Measurements from ENCODE around the gene DDR2.

Gene DDR2

GRCh38 chr1:162631546-162632191 lies 595 bp upstream of the DDR2 start:
- Histone ChIP-seq H3K4me1 (ENCODE audit: control insufficient read depth, low read depth, low read length) (peaks cover 13% of the 10 kb centered on the region), H3K27me3 (ENCODE audit: control insufficient read depth, insufficient read depth, low read length) (no peaks in the 10 kb centered on the region), H3K36me3 (ENCODE audit: control insufficient read depth, low read depth, low read length) (no peaks in the 10 kb centered on the region), H3K4me3 (ENCODE audit: low read length) (no peak overlapping the region), H3K9ac (ENCODE audit: low read length) (no peak overlapping the region), H3K9me3 (ENCODE audit: control insufficient read depth, low read depth, low read length) (no peaks in the 10 kb centered on the region), H3K27ac (ENCODE audit: low read length) (no peak overlapping the region)

GRCh38 chr1:162632698-162633080 lies 425 bp downstream of the DDR2 start:
- no peak overlapping the region for H3K4me3 ChIP-seq (ENCODE audit: low read length)
- H3K36me3 ChIP-seq (ENCODE audit: control insufficient read depth, low read depth, low read length), result no peaks in the 10 kb centered on the region
- H3K9me3 ChIP-seq (ENCODE audit: control insufficient read depth, low read depth, low read length), result no peaks in the 10 kb centered on the region
- H3K9ac ChIP-seq (ENCODE audit: low read length), result no peak overlapping the region
- peaks cover 13% of the 10 kb centered on the region for H3K4me1 ChIP-seq (ENCODE audit: control insufficient read depth, low read depth, low read length)
- no peaks in the 10 kb centered on the region for H3K27me3 ChIP-seq (ENCODE audit: control insufficient read depth, insufficient read depth, low read length)
- H3K27ac ChIP-seq (ENCODE audit: low read length), result no peak overlapping the region

GRCh38 chr1:162633081-162633762 lies 958 bp downstream of the DDR2 start:
- no peaks in the 10 kb centered on the region for H3K27me3 ChIP-seq (ENCODE audit: control insufficient read depth, insufficient read depth, low read length)
- no peak overlapping the region for H3K9ac ChIP-seq (ENCODE audit: low read length)
- H3K9me3 ChIP-seq (ENCODE audit: control insufficient read depth, low read depth, low read length), result no peaks in the 10 kb centered on the region
- no peak overlapping the region for H3K4me3 ChIP-seq (ENCODE audit: low read length)
- no peaks in the 10 kb centered on the region for H3K36me3 ChIP-seq (ENCODE audit: control insufficient read depth, low read depth, low read length)
- peaks cover 13% of the 10 kb centered on the region for H3K4me1 ChIP-seq (ENCODE audit: control insufficient read depth, low read depth, low read length)
- H3K27ac ChIP-seq (ENCODE audit: low read length), result no peak overlapping the region

- Histone ChIP-seq H3K4me1 (ENCODE audit: control insufficient read depth, low read depth, low read length) (peaks cover 13% of the 10 kb centered on the region), H3K27ac (ENCODE audit: low read length) (no peak overlapping the region), H3K4me3 (ENCODE audit: low read length) (no peak overlapping the region), H3K36me3 (ENCODE audit: control insufficient read depth, low read depth, low read length) (no peaks in the 10 kb centered on the region), H3K27me3 (ENCODE audit: control insufficient read depth, insufficient read depth, low read length) (no peaks in the 10 kb centered on the region), H3K9ac (ENCODE audit: low read length) (no peak overlapping the region), H3K9me3 (ENCODE audit: control insufficient read depth, low read depth, low read length) (no peaks in the 10 kb centered on the region)
Measured at GRCh38 chr1:162635418-162635817, 3.2 kb downstream of the DDR2 start.

GRCh38 chr1:162639718-162640117 lies 7.5 kb downstream of the DDR2 start:
- Histone ChIP-seq H3K4me3 (ENCODE audit: low read length) (no peak overlapping the region), H3K36me3 (ENCODE audit: control insufficient read depth, low read depth, low read length) (no peaks in the 10 kb centered on the region), H3K9me3 (ENCODE audit: control insufficient read depth, low read depth, low read length) (no peaks in the 10 kb centered on the region), H3K27ac (ENCODE audit: low read length) (no peak overlapping the region), H3K9ac (ENCODE audit: low read length) (no peak overlapping the region), H3K27me3 (ENCODE audit: control insufficient read depth, insufficient read depth, low read length) (no peaks in the 10 kb centered on the region), H3K4me1 (ENCODE audit: control insufficient read depth, low read depth, low read length) (no peaks in the 10 kb centered on the region)

GRCh38 chr1:162641114-162641513 lies 8.8 kb downstream of the DDR2 start:
- H3K4me1 ChIP-seq (ENCODE audit: control insufficient read depth, low read depth, low read length), result no peaks in the 10 kb centered on the region
- H3K9me3 ChIP-seq (ENCODE audit: control insufficient read depth, low read depth, low read length), result no peaks in the 10 kb centered on the region
- no peak overlapping the region for H3K4me3 ChIP-seq (ENCODE audit: low read length)
- no peak overlapping the region for H3K27ac ChIP-seq (ENCODE audit: low read length)
- no peak overlapping the region for H3K9ac ChIP-seq (ENCODE audit: low read length)
- H3K36me3 ChIP-seq (ENCODE audit: control insufficient read depth, low read depth, low read length), result no peaks in the 10 kb centered on the region
- H3K27me3 ChIP-seq (ENCODE audit: control insufficient read depth, insufficient read depth, low read length), result no peaks in the 10 kb centered on the region

- Histone ChIP-seq H3K9ac (ENCODE audit: low read length) (no peak overlapping the region), H3K27ac (ENCODE audit: low read length) (no peak overlapping the region), H3K27me3 (ENCODE audit: control insufficient read depth, insufficient read depth, low read length) (no peaks in the 10 kb centered on the region), H3K4me3 (ENCODE audit: low read length) (no peak overlapping the region), H3K4me1 (ENCODE audit: control insufficient read depth, low read depth, low read length) (no peaks in the 10 kb centered on the region), H3K36me3 (ENCODE audit: control insufficient read depth, low read depth, low read length) (no peaks in the 10 kb centered on the region), H3K9me3 (ENCODE audit: control insufficient read depth, low read depth, low read length) (no peaks in the 10 kb centered on the region)
Measured at GRCh38 chr1:162644986-162645314, 12.7 kb downstream of the DDR2 start.

GRCh38 chr1:162645666-162646065 lies 13.4 kb downstream of the DDR2 start:
- Histone ChIP-seq H3K4me1 (ENCODE audit: control insufficient read depth, low read depth, low read length) (no peaks in the 10 kb centered on the region), H3K27ac (ENCODE audit: low read length) (no peak overlapping the region), H3K4me3 (ENCODE audit: low read length) (no peak overlapping the region), H3K9me3 (ENCODE audit: control insufficient read depth, low read depth, low read length) (no peaks in the 10 kb centered on the region), H3K36me3 (ENCODE audit: control insufficient read depth, low read depth, low read length) (no peaks in the 10 kb centered on the region), H3K27me3 (ENCODE audit: control insufficient read depth, insufficient read depth, low read length) (no peaks in the 10 kb centered on the region), H3K9ac (ENCODE audit: low read length) (no peak overlapping the region)

- no peaks in the 10 kb centered on the region for H3K36me3 ChIP-seq (ENCODE audit: control insufficient read depth, low read depth, low read length)
- H3K9me3 ChIP-seq (ENCODE audit: control insufficient read depth, low read depth, low read length), result no peaks in the 10 kb centered on the region
- H3K4me3 ChIP-seq (ENCODE audit: low read length), result no peak overlapping the region
- H3K9ac ChIP-seq (ENCODE audit: low read length), result no peak overlapping the region
- H3K27me3 ChIP-seq (ENCODE audit: control insufficient read depth, insufficient read depth, low read length), result no peaks in the 10 kb centered on the region
- no peak overlapping the region for H3K27ac ChIP-seq (ENCODE audit: low read length)
- H3K4me1 ChIP-seq (ENCODE audit: control insufficient read depth, low read depth, low read length), result no peaks in the 10 kb centered on the region
Measured at GRCh38 chr1:162649583-162649982, 17.3 kb downstream of the DDR2 start.

GRCh38 chr1:162654915-162655620 lies 22.8 kb downstream of the DDR2 start:
- H3K4me1 ChIP-seq (ENCODE audit: control insufficient read depth, low read depth, low read length), result no peaks in the 10 kb centered on the region
- H3K27me3 ChIP-seq (ENCODE audit: control insufficient read depth, insufficient read depth, low read length), result no peaks in the 10 kb centered on the region
- H3K4me3 ChIP-seq (ENCODE audit: low read length), result no peak overlapping the region
- no peak overlapping the region for H3K9ac ChIP-seq (ENCODE audit: low read length)
- no peak overlapping the region for H3K27ac ChIP-seq (ENCODE audit: low read length)
- no peaks in the 10 kb centered on the region for H3K36me3 ChIP-seq (ENCODE audit: control insufficient read depth, low read depth, low read length)
- H3K9me3 ChIP-seq (ENCODE audit: control insufficient read depth, low read depth, low read length), result no peaks in the 10 kb centered on the region

GRCh38 chr1:162656266-162656665 lies 24.0 kb downstream of the DDR2 start:
- Histone ChIP-seq H3K4me3 (ENCODE audit: low read length) (no peak overlapping the region), H3K27ac (ENCODE audit: low read length) (no peak overlapping the region), H3K27me3 (ENCODE audit: control insufficient read depth, insufficient read depth, low read length) (no peaks in the 10 kb centered on the region), H3K4me1 (ENCODE audit: control insufficient read depth, low read depth, low read length) (no peaks in the 10 kb centered on the region), H3K36me3 (ENCODE audit: control insufficient read depth, low read depth, low read length) (no peaks in the 10 kb centered on the region), H3K9me3 (ENCODE audit: control insufficient read depth, low read depth, low read length) (no peaks in the 10 kb centered on the region), H3K9ac (ENCODE audit: low read length) (no peak overlapping the region)

GRCh38 chr1:162660574-162660973 lies 28.3 kb downstream of the DDR2 start:
- Histone ChIP-seq H3K9ac (ENCODE audit: low read length) (no peak overlapping the region), H3K4me3 (ENCODE audit: low read length) (no peak overlapping the region), H3K27me3 (ENCODE audit: control insufficient read depth, insufficient read depth, low read length) (no peaks in the 10 kb centered on the region), H3K4me1 (ENCODE audit: control insufficient read depth, low read depth, low read length) (peaks cover 8% of the 10 kb centered on the region), H3K36me3 (ENCODE audit: control insufficient read depth, low read depth, low read length) (no peaks in the 10 kb centered on the region), H3K9me3 (ENCODE audit: control insufficient read depth, low read depth, low read length) (no peaks in the 10 kb centered on the region), H3K27ac (ENCODE audit: low read length) (no peak overlapping the region)
